GM19025 (cell line): ENCODE data around the gene IL22RA2.

Experiments used
- ATAC-seq: cut with Tn5 transposase; IDR thresholded peaks from one replicate; pipeline ENCODE4 v1.9.1; 2021; ENCODE audit warnings: mild to moderate bottlenecking, low read depth, moderate library complexity; ENCODE audit not compliant: unreplicated experiment

IL22RA2 gene

GRCh38 chr6:137197684-137198645 is 24.5 kb upstream of the IL22RA2 start:
- no peak for ATAC-seq

GRCh38 chr6:137193256-137194070 is 20.0 kb upstream of the IL22RA2 start:
- ATAC-seq: no peak

GRCh38 chr6:137192821-137193220 is 19.4 kb upstream of the IL22RA2 start:
- ATAC-seq: no peak

- no peak for ATAC-seq
Measured at GRCh38 chr6:137191670-137192069, 18.2 kb upstream of the IL22RA2 start.

GRCh38 chr6:137191236-137191635 is 17.8 kb upstream of the IL22RA2 start:
- ATAC-seq: no peak

- ATAC-seq: no peak
Measured at GRCh38 chr6:137190583-137191094, 17.2 kb upstream of the IL22RA2 start.

- no peak for ATAC-seq
Measured at GRCh38 chr6:137188855-137189254, 15.4 kb upstream of the IL22RA2 start.

GRCh38 chr6:137185290-137185689 is 11.8 kb upstream of the IL22RA2 start:
- no peak for ATAC-seq

GRCh38 chr6:137182654-137183073 is 9.2 kb upstream of the IL22RA2 start:
- no peak for ATAC-seq

- ATAC-seq: no peak
Measured at GRCh38 chr6:137181891-137182653, 8.6 kb upstream of the IL22RA2 start.

GRCh38 chr6:137177611-137178010 is 4.2 kb upstream of the IL22RA2 start:
- no peak for ATAC-seq

GRCh38 chr6:137176729-137177128 is 3.3 kb upstream of the IL22RA2 start:
- ATAC-seq: no peak

GRCh38 chr6:137175868-137176245 is 2.4 kb upstream of the IL22RA2 start:
- ATAC-seq: no peak

GRCh38 chr6:137175157-137175867 is 1.9 kb upstream of the IL22RA2 start:
- ATAC-seq: no peak

GRCh38 chr6:137172734-137173431 is 561 bp downstream of the IL22RA2 start:
- ATAC-seq: no peak

GRCh38 chr6:137171824-137172733 is 1.4 kb downstream of the IL22RA2 start:
- no peak for ATAC-seq

- ATAC-seq: no peak
Measured at GRCh38 chr6:137171053-137171374, 2.4 kb downstream of the IL22RA2 start.

- no peak for ATAC-seq
Measured at GRCh38 chr6:137170266-137171052, 3.0 kb downstream of the IL22RA2 start.
